IPS DF 4.7 (cell line): ENCODE measurements around the gene ZNF692.
"Not testable (repeated sequence)": the region's sequence is repeated elsewhere in the genome, so short reads cannot be mapped to it uniquely, and the experiment has no call there.

Source experiments
- DNase-seq: peaks from one replicate; pipeline ENCODE4 v3.0.0-alpha.2; 2013; ENCODE audit warnings: low spot score; ENCODE audit errors: extremely low read depth

ZNF692 gene

GRCh38 chr1:248850124-248850523 lies 8.8 kb downstream of the ZNF692 start:
- no peak for DNase-seq

- no peak for DNase-seq
Measured at GRCh38 chr1:248849637-248850036, 9.2 kb downstream of the ZNF692 start.

- no peak for DNase-seq
Measured at GRCh38 chr1:248849152-248849551, 9.7 kb downstream of the ZNF692 start.

- no peak for DNase-seq
Measured at GRCh38 chr1:248848602-248849001, 10.3 kb downstream of the ZNF692 start.

- DNase-seq: no peak
Measured at GRCh38 chr1:248847956-248848561, 10.8 kb downstream of the ZNF692 start.

GRCh38 chr1:248847181-248847955 lies 11.5 kb downstream of the ZNF692 start:
- no peak for DNase-seq

GRCh38 chr1:248844526-248844925 lies 14.4 kb downstream of the ZNF692 start:
- no peak for DNase-seq

GRCh38 chr1:248843687-248844086 lies 15.2 kb downstream of the ZNF692 start:
- DNase-seq: no peak

- no peak for DNase-seq
Measured at GRCh38 chr1:248842781-248843331, 16.0 kb downstream of the ZNF692 start.

GRCh38 chr1:248841702-248842395 lies 17.0 kb downstream of the ZNF692 start:
- DNase-seq: no peak

GRCh38 chr1:248840946-248841345 lies 17.9 kb downstream of the ZNF692 start:
- no peak for DNase-seq

GRCh38 chr1:248839168-248839555 lies 19.7 kb downstream of the ZNF692 start:
- no peak for DNase-seq

- DNase-seq: no peak
Measured at GRCh38 chr1:248838357-248839167, 20.3 kb downstream of the ZNF692 start.

GRCh38 chr1:248837781-248838356 lies 21.0 kb downstream of the ZNF692 start, which contains the start of gene ZNF672:
Gene ZNF672 (plus strand): TSS chr1:248838224. CDS start chr1:248847275, 9,051 bp downstream.
- no peak for DNase-seq

GRCh38 chr1:248837045-248837780 lies 21.7 kb downstream of the ZNF692 start:
- no peak for DNase-seq

- no peak for DNase-seq
Measured at GRCh38 chr1:248834343-248834940, 24.4 kb downstream of the ZNF692 start.

GRCh38 chr1:248831842-248832241 lies 27.0 kb downstream of the ZNF692 start:
- no peak for DNase-seq

GRCh38 chr1:248830718-248831017 lies 28.2 kb downstream of the ZNF692 start:
- DNase-seq: not testable (repeated sequence)

GRCh38 chr1:248828845-248829244 lies 30.0 kb downstream of the ZNF692 start:
- DNase-seq: no peak
